OCI-LY1 (cell line): ENCODE data around the gene ADAM12.

Source experiments
- H2AFZ ChIP-seq: fragments of 200-600 bp; sonication (generic), shearing (Covaris generic); 2 replicates; pipeline ENCODE4 v1.6.0; 2014; ENCODE audit warnings: antibody characterized with exemption, mild to moderate bottlenecking, low read length
- H3F3A ChIP-seq: fragments of 200-600 bp; sonication (generic), shearing (Covaris generic); 2 replicates; pipeline ENCODE4 v1.6.0; 2014; ENCODE audit warnings: mild to moderate bottlenecking, antibody characterized with exemption, low read length, moderate library complexity; ENCODE audit not compliant: insufficient read depth
- H3K27ac ChIP-seq: fragments of 200-600 bp; sonication (generic); 2 replicates; pipeline ENCODE4 v1.5.1; 2014; ENCODE audit warnings: low read length, mixed run types, mild to moderate bottlenecking, low read depth; ENCODE audit not compliant: poor library complexity, severe bottlenecking
- H3K27me3 ChIP-seq: fragments of 200-600 bp; sonication (generic); 2 replicates; pipeline ENCODE4 v1.6.0; 2014; ENCODE audit warnings: antibody characterized with exemption, mild to moderate bottlenecking, low read length, moderate library complexity; ENCODE audit not compliant: insufficient read depth
- H3K36me3 ChIP-seq: fragments of 200-600 bp; sonication (generic); 2 replicates; pipeline ENCODE4 v1.6.1; 2014; ENCODE audit warnings: mild to moderate bottlenecking, antibody characterized with exemption, low read length, moderate library complexity, mixed read lengths; ENCODE audit not compliant: insufficient read depth
- H3K4me1 ChIP-seq: fragments of 200-600 bp; sonication (generic); 2 replicates; pipeline ENCODE4 v1.5.1; 2014; ENCODE audit warnings: mild to moderate bottlenecking, low read length, moderate library complexity; ENCODE audit not compliant: insufficient read depth, severe bottlenecking
- H3K4me2 ChIP-seq: fragments of 200-600 bp; sonication (generic), shearing (Covaris generic); 2 replicates; pipeline ENCODE4 v1.6.1; 2014; ENCODE audit warnings: low read length
- H3K4me3 ChIP-seq: fragments of 200-600 bp; sonication (generic); 2 replicates; pipeline ENCODE4 v1.5.1; 2014; ENCODE audit warnings: low read length, low read depth, mild to moderate bottlenecking, mixed read lengths; ENCODE audit not compliant: poor library complexity, severe bottlenecking
- H3K79me2 ChIP-seq: fragments of 200-600 bp; shearing (Covaris generic); 2 replicates; pipeline ENCODE4 v1.6.1; 2016; ENCODE audit warnings: mixed run types, low read length, mixed read lengths; ENCODE audit not compliant: insufficient read depth
- H3K9ac ChIP-seq: fragments of 200-600 bp; sonication (generic), shearing (Covaris generic); 2 replicates; pipeline ENCODE4 v1.6.1; 2014; ENCODE audit warnings: mild to moderate bottlenecking, low read length, mixed read lengths
- H3K9me2 ChIP-seq: fragments of 200-600 bp; sonication (generic), shearing (Covaris generic); 2 replicates; pipeline ENCODE4 v1.6.1; 2014; ENCODE audit warnings: low read depth, mild to moderate bottlenecking, low read length, mixed read lengths
- H3K9me3 ChIP-seq: fragments of 200-600 bp; shearing (Covaris generic); 2 replicates; pipeline ENCODE4 v1.6.1; 2014; ENCODE audit warnings: low read length, mixed read lengths
- H4K20me1 ChIP-seq: fragments of 200-600 bp; sonication (generic), shearing (Covaris generic); 2 replicates; pipeline ENCODE4 v1.6.0; 2016; ENCODE audit warnings: mild to moderate bottlenecking, low read length; ENCODE audit not compliant: insufficient read depth
- EZH2 ChIP-seq: fragments of 200-600 bp; sonication (generic), shearing (Covaris generic); IDR thresholded peaks from 2 replicates; pipeline ENCODE4 v1.8.0; 2017; ENCODE audit warnings: borderline replicate concordance, mixed run types, mild to moderate bottlenecking, antibody characterized with exemption, low read length, moderate library complexity, mixed read lengths
- TF ChIP-seq, protein P1 (sequence below): fragments of 200-600 bp; sonication (generic), shearing (Covaris generic); IDR thresholded peaks from 2 replicates; pipeline ENCODE4 v1.5.1; 2017; ENCODE audit warnings: mild to moderate bottlenecking, antibody characterized with exemption, low read length, moderate library complexity, mixed read lengths

Gene ADAM12

GRCh38 chr10:125990974-125991373 lies 397.3 kb downstream of the ADAM12 start:
- Histone ChIP-seq H3K9ac (no peak overlapping the region), H3K27ac (no peak overlapping the region), H3K4me2 (no peak overlapping the region), H3K9me3 (no peaks in the 10 kb centered on the region), H3K27me3 (no peaks in the 10 kb centered on the region), H2AFZ (no peak overlapping the region), H4K20me1 (no peaks in the 10 kb centered on the region), H3K9me2 (no peaks in the 10 kb centered on the region), H3K79me2 (no peaks in the 10 kb centered on the region), H3F3A (no peaks in the 10 kb centered on the region), H3K4me3 (no peak overlapping the region), H3K4me1 (no peaks in the 10 kb centered on the region), H3K36me3 (no peaks in the 10 kb centered on the region)
- TF ChIP-seq EZH2 = no peak
- TF ChIP-seq, protein P1, sequence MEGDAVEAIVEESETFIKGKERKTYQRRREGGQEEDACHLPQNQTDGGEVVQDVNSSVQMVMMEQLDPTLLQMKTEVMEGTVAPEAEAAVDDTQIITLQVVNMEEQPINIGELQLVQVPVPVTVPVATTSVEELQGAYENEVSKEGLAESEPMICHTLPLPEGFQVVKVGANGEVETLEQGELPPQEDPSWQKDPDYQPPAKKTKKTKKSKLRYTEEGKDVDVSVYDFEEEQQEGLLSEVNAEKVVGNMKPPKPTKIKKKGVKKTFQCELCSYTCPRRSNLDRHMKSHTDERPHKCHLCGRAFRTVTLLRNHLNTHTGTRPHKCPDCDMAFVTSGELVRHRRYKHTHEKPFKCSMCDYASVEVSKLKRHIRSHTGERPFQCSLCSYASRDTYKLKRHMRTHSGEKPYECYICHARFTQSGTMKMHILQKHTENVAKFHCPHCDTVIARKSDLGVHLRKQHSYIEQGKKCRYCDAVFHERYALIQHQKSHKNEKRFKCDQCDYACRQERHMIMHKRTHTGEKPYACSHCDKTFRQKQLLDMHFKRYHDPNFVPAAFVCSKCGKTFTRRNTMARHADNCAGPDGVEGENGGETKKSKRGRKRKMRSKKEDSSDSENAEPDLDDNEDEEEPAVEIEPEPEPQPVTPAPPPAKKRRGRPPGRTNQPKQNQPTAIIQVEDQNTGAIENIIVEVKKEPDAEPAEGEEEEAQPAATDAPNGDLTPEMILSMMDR = no peak

DNA sequence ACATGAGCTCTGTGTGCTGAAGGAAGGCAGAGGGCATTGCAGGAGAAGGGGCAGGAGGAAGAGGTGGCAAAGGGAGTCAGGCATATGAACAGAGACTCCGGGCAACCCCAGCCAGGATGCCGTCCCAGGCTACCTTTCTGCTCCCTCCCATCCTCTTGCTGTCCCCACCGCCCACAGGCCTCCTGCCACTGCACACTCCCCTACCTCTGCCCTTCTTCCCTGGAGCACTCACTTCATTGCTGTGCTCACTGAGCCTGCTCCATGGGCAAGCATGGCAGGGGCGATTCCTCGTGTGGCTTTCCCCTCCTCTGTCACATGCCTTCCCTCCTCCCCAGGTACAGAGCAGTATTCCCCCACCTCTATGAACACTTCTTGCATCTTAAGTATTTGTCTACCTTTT lies 398.5 kb downstream of the ADAM12 start:
- H4K20me1 ChIP-seq = no peaks in the 10 kb centered on the region
- no peak overlapping the region for H3K4me2 ChIP-seq
- TF ChIP-seq, protein P1 = no peak
- no peak for TF ChIP-seq EZH2
- H3K9me2 ChIP-seq = no peaks in the 10 kb centered on the region
- H3K27ac ChIP-seq = no peak overlapping the region
- H3K4me1 ChIP-seq = no peaks in the 10 kb centered on the region
- H3K36me3 ChIP-seq = no peaks in the 10 kb centered on the region
- H3K9me3 ChIP-seq = no peaks in the 10 kb centered on the region
- H3K27me3 ChIP-seq = no peaks in the 10 kb centered on the region
- no peak overlapping the region for H3K4me3 ChIP-seq
- no peaks in the 10 kb centered on the region for H3F3A ChIP-seq
- H3K79me2 ChIP-seq = no peaks in the 10 kb centered on the region
- H2AFZ ChIP-seq = no peak overlapping the region
- no peak overlapping the region for H3K9ac ChIP-seq

GRCh38 chr10:125985557-125986240 lies 402.6 kb downstream of the ADAM12 start:
- Histone ChIP-seq H3F3A (no peaks in the 10 kb centered on the region), H3K27me3 (no peaks in the 10 kb centered on the region), H3K9me2 (no peaks in the 10 kb centered on the region), H2AFZ (no peak overlapping the region), H3K4me3 (no peak overlapping the region), H3K9ac (no peak overlapping the region), H3K27ac (no peak overlapping the region), H3K4me1 (no peaks in the 10 kb centered on the region), H3K4me2 (no peak overlapping the region), H3K79me2 (no peaks in the 10 kb centered on the region), H3K36me3 (no peaks in the 10 kb centered on the region), H3K9me3 (no peaks in the 10 kb centered on the region), H4K20me1 (no peaks in the 10 kb centered on the region)
- TF ChIP-seq EZH2 = no peak
- TF ChIP-seq, protein P1 = no peak
